ENCODE results near the gene ZBTB48. TPM values are rescaled to one million over a fixed set of nuclear protein-coding genes. Genes with fewer than 3 reads are reported as not detected.

The ZBTB48 gene
- total RNA-seq, 4 donors from 2014 or later: 26.5 to 79.7 (median 47.6) TPM

DNA sequence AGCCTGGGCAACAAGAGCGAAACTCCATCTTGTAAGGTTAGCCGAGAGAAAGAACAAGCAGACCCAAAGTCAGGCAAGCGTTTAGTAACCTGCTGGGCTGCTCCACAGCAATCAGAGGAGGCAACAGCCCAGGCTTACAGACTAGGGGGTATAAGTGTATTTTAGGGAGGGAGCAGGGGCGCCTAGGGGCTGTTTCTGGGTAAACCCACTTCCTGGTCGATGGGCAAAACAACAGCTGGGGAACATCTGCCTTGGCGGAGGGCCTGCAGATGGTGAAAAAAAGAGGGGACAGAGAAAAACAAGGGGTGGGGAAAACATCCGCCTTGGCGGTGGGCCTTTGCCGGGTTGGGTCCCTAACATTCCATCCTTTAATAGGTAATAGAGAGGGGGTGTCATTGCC lies 19.5 kb upstream of the ZBTB48 start:
- DNase-seq: no peak
- Histone ChIP-seq H3K9me3 (no peaks in the 10 kb centered on the region), H3K4me3 (no peak overlapping the region), H3K27ac (no peak overlapping the region), H3K4me1 (no peaks in the 10 kb centered on the region), H3K36me3 (no peaks in the 10 kb centered on the region), H3K27me3 (no peaks in the 10 kb centered on the region)
- intact Hi-C loops (cut with DNase I; ENCODE audit: low total_unique reads): no loop called here
- TF ChIP-seq, protein P1, sequence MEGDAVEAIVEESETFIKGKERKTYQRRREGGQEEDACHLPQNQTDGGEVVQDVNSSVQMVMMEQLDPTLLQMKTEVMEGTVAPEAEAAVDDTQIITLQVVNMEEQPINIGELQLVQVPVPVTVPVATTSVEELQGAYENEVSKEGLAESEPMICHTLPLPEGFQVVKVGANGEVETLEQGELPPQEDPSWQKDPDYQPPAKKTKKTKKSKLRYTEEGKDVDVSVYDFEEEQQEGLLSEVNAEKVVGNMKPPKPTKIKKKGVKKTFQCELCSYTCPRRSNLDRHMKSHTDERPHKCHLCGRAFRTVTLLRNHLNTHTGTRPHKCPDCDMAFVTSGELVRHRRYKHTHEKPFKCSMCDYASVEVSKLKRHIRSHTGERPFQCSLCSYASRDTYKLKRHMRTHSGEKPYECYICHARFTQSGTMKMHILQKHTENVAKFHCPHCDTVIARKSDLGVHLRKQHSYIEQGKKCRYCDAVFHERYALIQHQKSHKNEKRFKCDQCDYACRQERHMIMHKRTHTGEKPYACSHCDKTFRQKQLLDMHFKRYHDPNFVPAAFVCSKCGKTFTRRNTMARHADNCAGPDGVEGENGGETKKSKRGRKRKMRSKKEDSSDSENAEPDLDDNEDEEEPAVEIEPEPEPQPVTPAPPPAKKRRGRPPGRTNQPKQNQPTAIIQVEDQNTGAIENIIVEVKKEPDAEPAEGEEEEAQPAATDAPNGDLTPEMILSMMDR (IDR thresholded peaks at IDR 0.05): no peak
- no peak for TF ChIP-seq POLR2A (IDR thresholded peaks at IDR 0.05)

DNA sequence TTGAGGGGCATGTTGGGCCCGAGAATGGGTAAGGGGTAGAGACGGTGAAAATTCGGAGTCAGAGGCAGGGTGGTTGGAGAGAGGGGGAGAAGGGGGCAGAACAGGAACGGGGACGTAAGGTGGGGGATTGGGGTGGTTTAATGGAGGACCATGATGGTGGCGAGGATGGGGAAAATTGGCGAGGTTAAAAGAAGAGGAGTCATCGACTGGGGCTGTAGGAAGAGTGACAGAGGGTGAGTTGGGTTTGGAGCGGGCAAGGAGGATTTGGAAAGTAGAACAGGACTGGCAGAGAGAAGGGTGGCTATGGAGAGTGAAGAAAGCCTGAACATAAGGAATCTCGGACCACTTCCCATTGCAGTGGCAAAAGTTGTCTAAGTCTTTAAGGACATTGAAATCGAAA lies 10.8 kb upstream of the ZBTB48 start:
- intact Hi-C loops (cut with DNase I; ENCODE audit: low total_unique reads): no loop called here
- H3K9me3 ChIP-seq: no peaks in the 10 kb centered on the region
- H3K4me3 ChIP-seq: no peak overlapping the region
- no peaks in the 10 kb centered on the region for H3K4me1 ChIP-seq
- no peak for TF ChIP-seq POLR2A (IDR thresholded peaks at IDR 0.05)
- TF ChIP-seq, protein P1 (IDR thresholded peaks at IDR 0.05): no peak
- no peaks in the 10 kb centered on the region for H3K36me3 ChIP-seq
- H3K27ac ChIP-seq: no peak overlapping the region
- H3K27me3 ChIP-seq: no peaks in the 10 kb centered on the region
- no peak for DNase-seq

DNA sequence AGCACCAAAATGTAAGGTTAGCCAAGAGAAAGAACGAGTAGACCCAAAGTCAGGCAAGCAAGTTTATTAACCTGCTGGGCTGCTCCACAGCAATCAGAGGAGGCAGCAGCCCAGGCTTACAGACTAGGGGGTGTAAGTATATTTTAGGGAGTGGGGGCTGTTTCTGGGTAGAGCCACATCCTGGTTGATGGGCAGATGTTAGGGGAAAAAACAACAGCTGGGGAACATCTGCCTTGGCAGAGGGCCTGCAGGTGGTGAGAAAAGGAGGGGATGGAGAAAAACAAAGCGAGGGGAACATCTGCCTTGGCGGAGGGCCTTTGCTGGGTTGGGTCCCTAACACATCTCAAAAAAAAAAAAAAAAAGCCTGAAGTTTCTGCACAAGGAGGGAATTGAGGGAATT lies 9.7 kb upstream of the ZBTB48 start:
- Histone ChIP-seq H3K9me3 (no peaks in the 10 kb centered on the region), H3K27me3 (no peaks in the 10 kb centered on the region), H3K36me3 (no peaks in the 10 kb centered on the region), H3K4me1 (no peaks in the 10 kb centered on the region), H3K27ac (no peak overlapping the region), H3K4me3 (no peak overlapping the region)
- intact Hi-C loops (cut with DNase I; ENCODE audit: low total_unique reads): no loop called here
- DNase-seq: no peak
- TF ChIP-seq, protein P1 (IDR thresholded peaks at IDR 0.05): no peak
- no peak for TF ChIP-seq POLR2A (IDR thresholded peaks at IDR 0.05)

DNA sequence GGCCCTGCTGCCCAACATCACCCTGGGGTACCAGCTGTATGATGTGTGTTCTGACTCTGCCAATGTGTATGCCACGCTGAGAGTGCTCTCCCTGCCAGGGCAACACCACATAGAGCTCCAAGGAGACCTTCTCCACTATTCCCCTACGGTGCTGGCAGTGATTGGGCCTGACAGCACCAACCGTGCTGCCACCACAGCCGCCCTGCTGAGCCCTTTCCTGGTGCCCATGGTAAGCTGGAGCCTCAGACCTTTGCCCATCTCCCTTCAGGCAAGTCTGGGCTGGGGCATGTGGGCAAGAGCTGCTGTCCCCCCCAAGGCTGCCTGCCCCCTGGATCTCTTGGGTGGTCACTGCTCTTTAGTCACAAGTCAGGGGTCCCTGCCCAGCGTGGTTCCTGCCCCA lies 8.8 kb upstream of the ZBTB48 start:
- H3K4me3 ChIP-seq: no peak overlapping the region

GRCh38 chr1:6572653-6573383 lies 7.0 kb upstream of the ZBTB48 start:
- no peak for DNase-seq
- Histone ChIP-seq H3K4me3 (no peak overlapping the region), H3K4me1 (no peaks in the 10 kb centered on the region), H3K27me3 (no peaks in the 10 kb centered on the region), H3K9me3 (no peaks in the 10 kb centered on the region), H3K27ac (no peak overlapping the region), H3K36me3 (no peaks in the 10 kb centered on the region)
- intact Hi-C loops (cut with DNase I; ENCODE audit: low total_unique reads): no loop called here
- TF ChIP-seq POLR2A (IDR thresholded peaks at IDR 0.05): no peak
- TF ChIP-seq, protein P1 (IDR thresholded peaks at IDR 0.05): no peak

More for the DNA sequence above, 8.8 kb upstream of the ZBTB48 start:
- TF ChIP-seq, protein P1 (IDR thresholded peaks at IDR 0.05): no peak
- H3K27me3 ChIP-seq: no peaks in the 10 kb centered on the region
- no peak overlapping the region for H3K27ac ChIP-seq
- intact Hi-C loops (cut with DNase I; ENCODE audit: low total_unique reads): no loop called here
- H3K9me3 ChIP-seq: no peaks in the 10 kb centered on the region
- no peak for DNase-seq
- no peaks in the 10 kb centered on the region for H3K36me3 ChIP-seq
- no peaks in the 10 kb centered on the region for H3K4me1 ChIP-seq

All from uterus (tissue), 4 donors.